ENCODE measurements around the gene LGALSL. TPM values are rescaled to one million over a fixed set of nuclear protein-coding genes. Genes with fewer than 3 reads are reported as not detected.

LGALSL gene
- total and polyA plus RNA-seq, 4 experiments from 2014 or later, result 0.26 to 0.63 (median 0.29) TPM; not detected in 1

- no peak overlapping the region for H3K27ac ChIP-seq (ENCODE audit: low read depth, low read length)
- Mint-ChIP-seq H3K27me3 (peaks cover 0 to 2% of the 10 kb centered on the region in 2 donors), H3K36me3 (no peaks in the 10 kb centered on the region), H3K9me3 (no peaks in the 10 kb centered on the region), H3K4me1 (peaks cover 7 to 20% (median 13%) of the 10 kb centered on the region in 4 donors), H3K4me3 (peak overlapping the region in 5 of 8 donors; percentile 1 to 31 (median 7)), H3K27ac (peak overlapping the region in 1 of 7 donors; percentile 60)
- peaks cover 16% of the 10 kb centered on the region for H3K4me1 ChIP-seq (ENCODE audit: insufficient read depth, low read length)
- H3K27me3 ChIP-seq (ENCODE audit: insufficient read depth, low read length), result no peaks in the 10 kb centered on the region
- H3K9me3 ChIP-seq (ENCODE audit: control insufficient read depth in 1 of 2, low read length in 2 of 2), result no peaks in the 10 kb centered on the region
- intact Hi-C loops (cut with micrococcal nuclease), result loop anchor here (1.0 to 10.0 kb wide), 4 partner anchors 157 to 784 kb away; partner anchors contain the start of gene PELI1
- CTCF ChIA-PET (ENCODE audit: partially characterized antibody), result interaction anchor here (0.7 to 13.4 kb wide), 47 partner anchors 9 to 985 kb away, joined by 3 to 312 read pairs (median 4); no protein-coding TSS in a partner anchor
- peak; percentile 59 to 69 (median 65) for DNase-seq
- no peaks in the 10 kb centered on the region for H3K36me3 ChIP-seq (ENCODE audit: insufficient read depth, low read length)
- H3K4me3 ChIP-seq (ENCODE audit: low read length in 2 of 2), result no peak overlapping the region
- POLR2A ChIA-PET (ENCODE audit: partially characterized antibody), result interaction anchor here (1.2 to 2.4 kb wide), 4 partner anchors 158 to 163 kb away, joined by 3 to 15 read pairs (median 6); no protein-coding TSS in a partner anchor
Observed at GRCh38 chr2:64488050-64488974, 34.4 kb downstream of the LGALSL start.

GRCh38 chr2:64489081-64489751 is 35.3 kb downstream of the LGALSL start:
- Histone ChIP-seq H3K4me3 (ENCODE audit: low read length in 2 of 2) (no peak overlapping the region), H3K27me3 (ENCODE audit: insufficient read depth, low read length) (no peaks in the 10 kb centered on the region), H3K36me3 (ENCODE audit: insufficient read depth, low read length) (no peaks in the 10 kb centered on the region), H3K4me1 (ENCODE audit: insufficient read depth, low read length) (peaks cover 16% of the 10 kb centered on the region), H3K27ac (ENCODE audit: low read depth, low read length) (no peak overlapping the region), H3K9me3 (ENCODE audit: control insufficient read depth in 1 of 2, low read length in 2 of 2) (no peaks in the 10 kb centered on the region)
- Mint-ChIP-seq H3K27ac (peak overlapping the region in 2 of 7 donors; percentile 6 to 53), H3K9me3 (no peaks in the 10 kb centered on the region), H3K4me1 (peaks cover 7 to 20% (median 13%) of the 10 kb centered on the region in 4 donors), H3K27me3 (peaks cover 0 to 2% of the 10 kb centered on the region in 2 donors), H3K36me3 (no peaks in the 10 kb centered on the region), H3K4me3 (no peak overlapping the region)
- ChIA-PET POLR2A (ENCODE audit: partially characterized antibody) (interaction anchor here (1.3 to 2.4 kb wide), 3 partner anchors 158 to 163 kb away, joined by 3 to 15 read pairs (median 10); no protein-coding TSS in a partner anchor), CTCF (ENCODE audit: partially characterized antibody) (interaction anchor here (1.2 to 13.4 kb wide), 12 partner anchors 8 to 439 kb away, joined by 3 to 312 read pairs (median 8); no protein-coding TSS in a partner anchor)
- no peak for DNase-seq
- intact Hi-C loops (cut with micrococcal nuclease), result loop anchor here (10.0 kb wide), 2 partner anchors 344 to 784 kb away; partner anchors contain the start of gene PELI1

- POLR2A ChIA-PET (ENCODE audit: partially characterized antibody), result no interaction called here
- H3K9me3 Mint-ChIP-seq, result no peaks in the 10 kb centered on the region
- H3K4me1 Mint-ChIP-seq, result peaks cover 7 to 20% (median 13%) of the 10 kb centered on the region in 4 donors
- DNase-seq, result no peak
- H3K4me1 ChIP-seq (ENCODE audit: insufficient read depth, low read length), result peaks cover 16% of the 10 kb centered on the region
- H3K27me3 ChIP-seq (ENCODE audit: insufficient read depth, low read length), result no peaks in the 10 kb centered on the region
- peak overlapping the region in 1 of 7 donors; percentile 63 for H3K27ac Mint-ChIP-seq
- H3K36me3 Mint-ChIP-seq, result no peaks in the 10 kb centered on the region
- H3K36me3 ChIP-seq (ENCODE audit: insufficient read depth, low read length), result no peaks in the 10 kb centered on the region
- H3K27ac ChIP-seq (ENCODE audit: low read depth, low read length), result no peak overlapping the region
- no peak overlapping the region for H3K4me3 Mint-ChIP-seq
- CTCF ChIA-PET (ENCODE audit: partially characterized antibody), result interaction anchor here (13.4 kb wide), 1 partner anchor 162 kb away, joined by 312 read pairs; no protein-coding TSS in a partner anchor
- no peak overlapping the region for H3K4me3 ChIP-seq (ENCODE audit: low read length in 2 of 2)
- intact Hi-C loops (cut with micrococcal nuclease), result no loop called here
- H3K9me3 ChIP-seq (ENCODE audit: control insufficient read depth in 1 of 2, low read length in 2 of 2), result no peaks in the 10 kb centered on the region
- H3K27me3 Mint-ChIP-seq, result peaks cover 0 to 2% of the 10 kb centered on the region in 2 donors
Observed at GRCh38 chr2:64491426-64491825, 37.5 kb downstream of the LGALSL start.

GRCh38 chr2:64492272-64492671 is 38.3 kb downstream of the LGALSL start:
- Mint-ChIP-seq H3K4me1 (peaks cover 7 to 20% (median 13%) of the 10 kb centered on the region in 4 donors), H3K36me3 (no peaks in the 10 kb centered on the region), H3K27ac (no peak overlapping the region), H3K4me3 (no peak overlapping the region), H3K9me3 (no peaks in the 10 kb centered on the region), H3K27me3 (peaks cover 0 to 3% of the 10 kb centered on the region in 2 donors)
- intact Hi-C loops (cut with micrococcal nuclease), result no loop called here
- no peak for DNase-seq
- Histone ChIP-seq H3K9me3 (ENCODE audit: control insufficient read depth in 1 of 2, low read length in 2 of 2) (no peaks in the 10 kb centered on the region), H3K4me1 (ENCODE audit: insufficient read depth, low read length) (peaks cover 16% of the 10 kb centered on the region), H3K36me3 (ENCODE audit: insufficient read depth, low read length) (no peaks in the 10 kb centered on the region), H3K27me3 (ENCODE audit: insufficient read depth, low read length) (no peaks in the 10 kb centered on the region), H3K27ac (ENCODE audit: low read depth, low read length) (no peak overlapping the region), H3K4me3 (ENCODE audit: low read length in 2 of 2) (no peak overlapping the region)
- POLR2A ChIA-PET (ENCODE audit: partially characterized antibody), result no interaction called here
- CTCF ChIA-PET (ENCODE audit: partially characterized antibody), result interaction anchor here (13.4 kb wide), 1 partner anchor 163 kb away, joined by 312 read pairs; no protein-coding TSS in a partner anchor

GRCh38 chr2:64492821-64493220 is 38.9 kb downstream of the LGALSL start:
- CTCF ChIA-PET (ENCODE audit: partially characterized antibody), result interaction anchor here (1.0 kb wide), 1 partner anchor 8 kb away, joined by 4 read pairs; no protein-coding TSS in a partner anchor

GRCh38 chr2:64493788-64494187 is 39.8 kb downstream of the LGALSL start:
- Histone ChIP-seq H3K4me1 (ENCODE audit: insufficient read depth, low read length) (peaks cover 8% of the 10 kb centered on the region), H3K4me3 (ENCODE audit: low read length in 2 of 2) (no peak overlapping the region), H3K27me3 (ENCODE audit: insufficient read depth, low read length) (no peaks in the 10 kb centered on the region), H3K9me3 (ENCODE audit: control insufficient read depth in 1 of 2, low read length in 2 of 2) (no peaks in the 10 kb centered on the region), H3K27ac (ENCODE audit: low read depth, low read length) (no peak overlapping the region), H3K36me3 (ENCODE audit: insufficient read depth, low read length) (no peaks in the 10 kb centered on the region)
- peaks cover 3 to 13% (median 8%) of the 10 kb centered on the region in 4 donors for H3K4me1 Mint-ChIP-seq
- ChIA-PET POLR2A (ENCODE audit: partially characterized antibody) (no interaction called here), CTCF (ENCODE audit: partially characterized antibody) (interaction anchor here (1.0 to 1.8 kb wide), 3 partner anchors 9 to 444 kb away, joined by 4 to 6 read pairs (median 4); no protein-coding TSS in a partner anchor)
- no peaks in the 10 kb centered on the region for H3K9me3 Mint-ChIP-seq
- H3K4me3 Mint-ChIP-seq, result no peak overlapping the region
- H3K27me3 Mint-ChIP-seq, result peaks cover 1 to 3% of the 10 kb centered on the region in 2 donors
- no peak for DNase-seq
- intact Hi-C loops (cut with micrococcal nuclease), result no loop called here
- H3K36me3 Mint-ChIP-seq, result no peaks in the 10 kb centered on the region
- H3K27ac Mint-ChIP-seq, result no peak overlapping the region

More at GRCh38 chr2:64492821-64493220, 38.9 kb downstream of the LGALSL start:
- Mint-ChIP-seq H3K27me3 (peaks cover 1 to 3% of the 10 kb centered on the region in 2 donors), H3K27ac (peak overlapping the region in 1 of 7 donors; percentile 23), H3K4me3 (no peak overlapping the region), H3K9me3 (no peaks in the 10 kb centered on the region), H3K36me3 (no peaks in the 10 kb centered on the region), H3K4me1 (peaks cover 7 to 20% (median 13%) of the 10 kb centered on the region in 4 donors)
- no peak for DNase-seq
- no peaks in the 10 kb centered on the region for H3K27me3 ChIP-seq (ENCODE audit: insufficient read depth, low read length)
- intact Hi-C loops (cut with micrococcal nuclease), result no loop called here
- no peak overlapping the region for H3K4me3 ChIP-seq (ENCODE audit: low read length in 2 of 2)
- peaks cover 16% of the 10 kb centered on the region for H3K4me1 ChIP-seq (ENCODE audit: insufficient read depth, low read length)
- POLR2A ChIA-PET (ENCODE audit: partially characterized antibody), result no interaction called here
- H3K36me3 ChIP-seq (ENCODE audit: insufficient read depth, low read length), result no peaks in the 10 kb centered on the region
- no peak overlapping the region for H3K27ac ChIP-seq (ENCODE audit: low read depth, low read length)
- H3K9me3 ChIP-seq (ENCODE audit: control insufficient read depth in 1 of 2, low read length in 2 of 2), result no peaks in the 10 kb centered on the region
